HepG2 (cell line): Measurements from ENCODE around the gene CACNA1C. TPM values are rescaled to one million over a fixed set of nuclear protein-coding genes. Genes with fewer than 3 reads are reported as not detected.

ENCODE experiments used
- ATAC-seq: fragments of 200-7000 bp; cut with Tn5 transposase; 3 replicates; pipeline ENCODE4 v1.9.1; 2020; ENCODE audit warnings: mild to moderate bottlenecking, moderate library complexity
- BruUV-seq: library from RNA; stranded (reverse); fragments of 400-500 nt; replicated peaks from 2 replicates; lab custom pipeline; 2021; lab: Mats Ljungman, UMichigan
- CTCF ChIA-PET: fragments of 300-600 bp; formaldehyde crosslinking; extraction: SDS; loops from one replicate; lab custom pipeline; 2021; ENCODE audit warnings: low total read pairs, inconsistent platforms, low intra/inter-chr PET ratio; lab: Yijun Ruan, JAX
- POLR2A ChIA-PET: fragments of 350-600 bp; sonication (Branson Sonifier 250); formaldehyde crosslinking; loops from one replicate; lab custom pipeline; 2020; ENCODE audit warnings: antibody characterized with exemption, inconsistent platforms; lab: Yijun Ruan, JAX
- DNase-seq: peaks from one replicate; pipeline ENCODE4 v3.0.0-alpha.2; 2015; ENCODE audit warnings: low spot score
- FAIRE-seq: peaks from 3 replicates; lab custom pipeline; 2011; peaks lifted over from hg19 to GRCh38; lab: Jason Lieb, UNC
- H2AFZ ChIP-seq: one replicate; pipeline ENCODE4 v1.6.1; 2011; ENCODE audit warnings: low read length, inconsistent platforms
- H3K27ac ChIP-seq: fragments of 300-600 bp; 3 replicates; pipeline ENCODE4 v1.8.0; 2011; ENCODE audit warnings: mixed run types, mild to moderate bottlenecking, mixed read lengths, low read length, inconsistent platforms; ENCODE audit not compliant: insufficient read depth; ENCODE audit errors: extremely low read length
- H3K27me3 ChIP-seq, 2 experiments: fragments of 200-600 bp in 1 of 2; 2 replicates in 1 of 2; 3 replicates in 1 of 2; pipeline versions ENCODE4 v1.6.0 to v1.8.0; 2011; ENCODE audit warnings: low read length in 2 of 2, mild to moderate bottlenecking in 2 of 2, moderate library complexity in 2 of 2, inconsistent platforms in 1 of 2; ENCODE audit not compliant: insufficient read depth in 2 of 2, control insufficient read depth in 1 of 2
- H3K36me3 ChIP-seq, 2 experiments: fragments of 200-600 bp in 1 of 2; replicated peaks in 1 of 2; 2 replicates in 1 of 2; 3 replicates in 1 of 2; pipeline versions ENCODE4 v1.5.1 to v1.8.0; 2011; ENCODE audit warnings: low read length in 2 of 2, inconsistent platforms in 1 of 2; ENCODE audit not compliant: insufficient read depth in 2 of 2, control insufficient read depth in 1 of 2
- H3K4me1 ChIP-seq: 2 replicates; pipeline ENCODE4 v1.5.1; 2012; ENCODE audit warnings: low read length, inconsistent platforms; ENCODE audit not compliant: insufficient read depth
- H3K4me2 ChIP-seq: 2 replicates; pipeline ENCODE4 v1.6.0; 2011; ENCODE audit warnings: low read depth, low read length, inconsistent platforms
- H3K4me3 ChIP-seq, 3 experiments: fragments of 200-600 bp in 1 of 3; sonication (generic), shearing (Covaris generic) in 1 of 3; replicated peaks in 1 of 3; 2 replicates each; pipeline ENCODE4 v1.5.1; 2011 to 2016; ENCODE audit warnings: low read length in 3 of 3, inconsistent platforms in 2 of 3, low read depth in 2 of 3, mild to moderate bottlenecking in 2 of 3, control low read depth in 1 of 3, mixed read lengths in 1 of 3; ENCODE audit not compliant: insufficient read depth in 1 of 3
- H3K79me2 ChIP-seq: one replicate; pipeline ENCODE4 v1.6.1; 2011; ENCODE audit warnings: low read length, inconsistent platforms; ENCODE audit not compliant: insufficient read depth
- H3K9ac ChIP-seq: 2 replicates; pipeline ENCODE4 v1.6.0; 2011; ENCODE audit warnings: mild to moderate bottlenecking, low read depth, low read length, inconsistent platforms; ENCODE audit not compliant: insufficient read depth
- H3K9me3 ChIP-seq: 2 replicates; pipeline ENCODE4 v1.5.1; 2012; ENCODE audit warnings: mild to moderate bottlenecking, low read length
- H4K20me1 ChIP-seq: 2 replicates; pipeline ENCODE4 v1.6.0; 2011; ENCODE audit warnings: inconsistent platforms, mild to moderate bottlenecking, low read length, moderate library complexity; ENCODE audit not compliant: insufficient read depth
- JDP2 ChIP-seq: sonication (generic); formaldehyde crosslinking; IDR thresholded peaks from 2 replicates; pipeline ENCODE4 v1.8.1; 2022; ENCODE audit warnings: missing genetic modification reagents, borderline replicate concordance
- MBNL3 ChIP-seq: fragments of 250-450 bp; sonication (Bioruptor Pico); conservative IDR thresholded peaks from 2 replicates; pipeline ENCODE4 v1.8.0; 2022; ENCODE audit warnings: mild to moderate bottlenecking, inconsistent platforms
- ZBTB42 ChIP-seq: sonication (generic); formaldehyde crosslinking; IDR thresholded peaks from 2 replicates; pipeline ENCODE4 v1.5.0; 2020; ENCODE audit warnings: mild to moderate bottlenecking, missing genetic modification reagents
- ZFP41 ChIP-seq: sonication (generic); formaldehyde crosslinking; IDR thresholded peaks from 2 replicates; pipeline ENCODE4 v1.4.0; 2020; ENCODE audit warnings: mild to moderate bottlenecking, missing genetic modification reagents, borderline replicate concordance
- ZNF782 ChIP-seq: sonication (generic); formaldehyde crosslinking; IDR thresholded peaks from 2 replicates; pipeline ENCODE4 v1.4.0; 2020; ENCODE audit warnings: missing genetic modification reagents, mild to moderate bottlenecking, borderline replicate concordance
- ZSCAN25 ChIP-seq: sonication (generic); formaldehyde crosslinking; IDR thresholded peaks from 2 replicates; pipeline ENCODE4 v1.8.0; 2022; ENCODE audit warnings: mild to moderate bottlenecking, missing genetic modification reagents
- WGBS: methylation state at CpG from one replicate; pipeline ENCODE4 v1.1.6; 2017; ENCODE audit warnings: low lambda C conversion rate; 5-methylcytosine and 5-hydroxymethylcytosine counted together
- in situ Hi-C: cut with HindIII; loops from 2 replicates; pipeline ENCODE4 v1.10.0; 2017; ENCODE audit warnings: low pct_unique_long_range_greater_than_20kb; ENCODE audit not compliant: extremely low pct_ligation_motif_present
- intact Hi-C: fragments of 100-400 bp; cut with micrococcal nuclease; formaldehyde crosslinking; loops from one replicate; pipeline ENCODE4 v1.10.0; 2022; ENCODE audit not compliant: unreplicated experiment
- polyA plus RNA-seq, 8 experiments: library from polyadenylated mRNA; depleted of rRNA in 3 of 8; stranded (reverse) in 7 of 8; unstranded in 1 of 8; fragments of >200 nt; fragmentation: Illumina TruSeq in 4 of 8; extraction: Trizol in 4 of 8; gene quantifications; 2 replicates each; pipeline versions ENCODE4 v1.2.1 to v1.2.3, GENCODE V29; 2011 to 2016; ENCODE audit warnings: low read depth in 4 of 8, missing spikeins in 1 of 8, mixed read lengths in 1 of 8; ENCODE audit not compliant: insufficient read depth in 1 of 8
- total RNA-seq, 5 experiments: library from RNA; depleted of rRNA; stranded (reverse); fragments of >200 nt; fragmentation: Illumina TruSeq; extraction: Trizol; gene quantifications; 2 replicates each; pipeline ENCODE4 v1.2.3, GENCODE V29; 2016; ENCODE audit warnings: low read depth in 1 of 5
- TF ChIP-seq, protein P1 (sequence below): sonication (generic); formaldehyde crosslinking; IDR thresholded peaks from 2 replicates; pipeline ENCODE4 v1.4.0; 2020; ENCODE audit warnings: missing genetic modification reagents, borderline replicate concordance
- TF ChIP-seq, protein P2 (sequence below): sonication (generic); formaldehyde crosslinking; IDR thresholded peaks from 2 replicates; pipeline ENCODE4 v1.4.0; 2020; ENCODE audit warnings: missing genetic modification reagents; ENCODE audit errors: not compliant biosample characterization
- TF ChIP-seq, protein P3 (sequence below): IDR thresholded peaks from 2 replicates; pipeline ENCODE4 v1.6.1; 2018; ENCODE audit warnings: missing genetic modification reagents

CACNA1C gene
- total and polyA plus RNA-seq, 2 of the 13 experiments (the other 11 are each of a cell fraction or from before 2014, with no cell fraction given), result not detected

DNA sequence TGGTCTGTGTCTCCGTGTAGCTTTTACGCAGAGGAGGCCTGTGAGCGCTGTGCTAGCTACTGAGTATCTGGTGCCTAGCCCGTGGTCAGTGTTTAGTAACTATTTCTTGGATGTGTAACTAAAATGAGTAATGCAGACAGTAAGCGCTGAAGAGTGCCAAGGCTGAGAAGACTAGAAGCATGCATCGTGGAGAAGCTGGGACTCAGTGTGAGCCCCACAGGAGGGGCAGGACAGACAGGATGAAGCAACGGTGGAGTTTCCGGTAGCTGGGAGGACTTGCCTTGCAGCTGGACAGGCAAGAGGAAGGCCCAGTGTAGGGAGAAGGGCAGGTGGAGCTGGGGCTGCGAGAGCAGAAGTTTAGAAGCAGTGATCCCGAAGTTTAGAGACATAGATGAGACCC is 508.6 kb downstream of the CACNA1C start:
- Histone ChIP-seq H2AFZ (no peak overlapping the region), H3K27ac (no peak overlapping the region), H3K27me3 (peaks cover 0 to 38% of the 10 kb centered on the region in 2 experiments; a peak in 2 of 5 replicates), H3K4me3 (no peak overlapping the region), H3K79me2 (no peaks in the 10 kb centered on the region), H4K20me1 (no peaks in the 10 kb centered on the region), H3K4me2 (no peak overlapping the region), H3K9me3 (no peaks in the 10 kb centered on the region), H3K36me3 (no peaks in the 10 kb centered on the region), H3K4me1 (no peaks in the 10 kb centered on the region), H3K9ac (no peak overlapping the region)
- FAIRE-seq, result no peak
- in situ Hi-C loops, result no loop called here
- no peak for TF ChIP-seq ZBTB42
- TF ChIP-seq MBNL3 (CRISPR knock-in tag), result no peak
- TF ChIP-seq, protein P1, sequence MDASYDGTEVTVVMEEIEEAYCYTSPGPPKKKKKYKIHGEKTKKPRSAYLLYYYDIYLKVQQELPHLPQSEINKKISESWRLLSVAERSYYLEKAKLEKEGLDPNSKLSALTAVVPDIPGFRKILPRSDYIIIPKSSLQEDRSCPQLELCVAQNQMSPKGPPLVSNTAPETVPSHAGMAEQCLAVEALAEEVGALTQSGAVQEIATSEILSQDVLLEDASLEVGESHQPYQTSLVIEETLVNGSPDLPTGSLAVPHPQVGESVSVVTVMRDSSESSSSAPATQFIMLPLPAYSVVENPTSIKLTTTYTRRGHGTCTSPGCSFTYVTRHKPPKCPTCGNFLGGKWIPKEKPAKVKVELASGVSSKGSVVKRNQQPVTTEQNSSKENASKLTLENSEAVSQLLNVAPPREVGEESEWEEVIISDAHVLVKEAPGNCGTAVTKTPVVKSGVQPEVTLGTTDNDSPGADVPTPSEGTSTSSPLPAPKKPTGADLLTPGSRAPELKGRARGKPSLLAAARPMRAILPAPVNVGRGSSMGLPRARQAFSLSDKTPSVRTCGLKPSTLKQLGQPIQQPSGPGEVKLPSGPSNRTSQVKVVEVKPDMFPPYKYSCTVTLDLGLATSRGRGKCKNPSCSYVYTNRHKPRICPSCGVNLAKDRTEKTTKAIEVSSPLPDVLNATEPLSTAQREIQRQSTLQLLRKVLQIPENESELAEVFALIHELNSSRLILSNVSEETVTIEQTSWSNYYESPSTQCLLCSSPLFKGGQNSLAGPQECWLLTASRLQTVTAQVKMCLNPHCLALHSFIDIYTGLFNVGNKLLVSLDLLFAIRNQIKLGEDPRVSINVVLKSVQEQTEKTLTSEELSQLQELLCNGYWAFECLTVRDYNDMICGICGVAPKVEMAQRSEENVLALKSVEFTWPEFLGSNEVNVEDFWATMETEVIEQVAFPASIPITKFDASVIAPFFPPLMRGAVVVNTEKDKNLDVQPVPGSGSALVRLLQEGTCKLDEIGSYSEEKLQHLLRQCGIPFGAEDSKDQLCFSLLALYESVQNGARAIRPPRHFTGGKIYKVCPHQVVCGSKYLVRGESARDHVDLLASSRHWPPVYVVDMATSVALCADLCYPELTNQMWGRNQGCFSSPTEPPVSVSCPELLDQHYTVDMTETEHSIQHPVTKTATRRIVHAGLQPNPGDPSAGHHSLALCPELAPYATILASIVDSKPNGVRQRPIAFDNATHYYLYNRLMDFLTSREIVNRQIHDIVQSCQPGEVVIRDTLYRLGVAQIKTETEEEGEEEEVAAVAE (CRISPR knock-in tag), result no peak
- no peak for TF ChIP-seq ZFP41 (CRISPR knock-in tag)
- TF ChIP-seq, protein P2, sequence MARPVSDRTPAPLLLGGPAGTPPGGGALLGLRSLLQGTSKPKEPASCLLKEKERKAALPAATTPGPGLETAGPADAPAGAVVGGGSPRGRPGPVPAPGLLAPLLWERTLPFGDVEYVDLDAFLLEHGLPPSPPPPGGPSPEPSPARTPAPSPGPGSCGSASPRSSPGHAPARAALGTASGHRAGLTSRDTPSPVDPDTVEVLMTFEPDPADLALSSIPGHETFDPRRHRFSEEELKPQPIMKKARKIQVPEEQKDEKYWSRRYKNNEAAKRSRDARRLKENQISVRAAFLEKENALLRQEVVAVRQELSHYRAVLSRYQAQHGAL (CRISPR knock-in tag), result no peak
- no peak for TF ChIP-seq JDP2
- TF ChIP-seq ZSCAN25, result no peak
- TF ChIP-seq, protein P3, sequence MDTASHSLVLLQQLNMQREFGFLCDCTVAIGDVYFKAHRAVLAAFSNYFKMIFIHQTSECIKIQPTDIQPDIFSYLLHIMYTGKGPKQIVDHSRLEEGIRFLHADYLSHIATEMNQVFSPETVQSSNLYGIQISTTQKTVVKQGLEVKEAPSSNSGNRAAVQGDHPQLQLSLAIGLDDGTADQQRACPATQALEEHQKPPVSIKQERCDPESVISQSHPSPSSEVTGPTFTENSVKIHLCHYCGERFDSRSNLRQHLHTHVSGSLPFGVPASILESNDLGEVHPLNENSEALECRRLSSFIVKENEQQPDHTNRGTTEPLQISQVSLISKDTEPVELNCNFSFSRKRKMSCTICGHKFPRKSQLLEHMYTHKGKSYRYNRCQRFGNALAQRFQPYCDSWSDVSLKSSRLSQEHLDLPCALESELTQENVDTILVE (CRISPR knock-in tag), result no peak
- no peak for TF ChIP-seq ZNF782
- WGBS, result 26% methylated on average over 10 of the region's 10 CpGs
- ATAC-seq, result no peak
- ChIA-PET POLR2A (no interaction called here), CTCF (no interaction called here)
- no peak for DNase-seq
- intact Hi-C loops, result no loop called here
- BruUV-seq, result no TSS peak
